GM12873 (cell line): ENCODE data around the gene PRKCZ.

Experiments
- TF ChIP-seq, protein P1 (sequence below): IDR thresholded peaks from 2 replicates; pipeline ENCODE4 v1.5.1; 2012; ENCODE audit warnings: low read depth, mild to moderate bottlenecking, moderate library complexity, low read length, control low read depth; ENCODE audit not compliant: insufficient read depth; ENCODE audit errors: missing control alignments

Gene PRKCZ

DNA sequence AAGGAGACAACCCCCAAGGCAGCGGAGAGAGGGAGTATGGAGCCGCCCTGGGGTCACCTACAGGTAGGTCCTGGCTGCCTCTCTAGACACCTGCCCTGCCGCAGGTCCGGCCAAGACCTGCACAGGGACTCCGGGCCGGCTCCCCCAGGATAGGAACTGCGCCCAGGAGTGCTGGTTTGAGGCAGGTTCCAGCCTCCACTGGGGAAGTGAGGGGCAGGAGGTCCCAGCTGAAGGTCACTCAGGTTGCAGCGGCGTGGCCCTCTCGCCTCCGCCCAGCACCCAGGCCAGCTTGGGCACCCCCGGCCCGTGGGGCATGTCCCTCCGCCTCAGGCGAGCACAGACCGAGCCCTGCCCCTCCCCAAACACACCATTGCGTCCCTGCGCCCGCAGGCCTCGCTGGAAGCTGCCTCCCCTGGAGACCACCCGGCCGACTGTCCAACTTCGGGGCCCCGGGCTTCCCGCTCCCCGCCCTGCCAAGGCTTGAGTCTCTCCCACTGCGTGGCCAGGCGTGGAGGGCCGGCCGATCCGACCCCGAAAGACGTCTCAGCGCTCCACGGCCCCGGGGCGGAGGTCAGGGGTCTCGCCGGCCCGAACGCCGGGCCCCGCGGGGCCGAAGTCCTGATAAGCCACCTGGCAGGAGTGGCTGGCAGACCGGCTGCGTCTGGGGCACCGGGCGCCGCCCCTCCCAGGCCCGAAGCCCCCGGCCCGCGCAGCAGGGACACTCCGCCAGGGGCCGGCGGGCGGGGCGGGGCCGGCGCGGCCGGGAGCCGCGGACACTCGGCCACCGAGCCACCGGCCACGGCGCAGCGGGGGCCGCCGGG, 176.5 kb downstream of the PRKCZ start:
- TF ChIP-seq, protein P1, sequence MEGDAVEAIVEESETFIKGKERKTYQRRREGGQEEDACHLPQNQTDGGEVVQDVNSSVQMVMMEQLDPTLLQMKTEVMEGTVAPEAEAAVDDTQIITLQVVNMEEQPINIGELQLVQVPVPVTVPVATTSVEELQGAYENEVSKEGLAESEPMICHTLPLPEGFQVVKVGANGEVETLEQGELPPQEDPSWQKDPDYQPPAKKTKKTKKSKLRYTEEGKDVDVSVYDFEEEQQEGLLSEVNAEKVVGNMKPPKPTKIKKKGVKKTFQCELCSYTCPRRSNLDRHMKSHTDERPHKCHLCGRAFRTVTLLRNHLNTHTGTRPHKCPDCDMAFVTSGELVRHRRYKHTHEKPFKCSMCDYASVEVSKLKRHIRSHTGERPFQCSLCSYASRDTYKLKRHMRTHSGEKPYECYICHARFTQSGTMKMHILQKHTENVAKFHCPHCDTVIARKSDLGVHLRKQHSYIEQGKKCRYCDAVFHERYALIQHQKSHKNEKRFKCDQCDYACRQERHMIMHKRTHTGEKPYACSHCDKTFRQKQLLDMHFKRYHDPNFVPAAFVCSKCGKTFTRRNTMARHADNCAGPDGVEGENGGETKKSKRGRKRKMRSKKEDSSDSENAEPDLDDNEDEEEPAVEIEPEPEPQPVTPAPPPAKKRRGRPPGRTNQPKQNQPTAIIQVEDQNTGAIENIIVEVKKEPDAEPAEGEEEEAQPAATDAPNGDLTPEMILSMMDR = no peak

DNA sequence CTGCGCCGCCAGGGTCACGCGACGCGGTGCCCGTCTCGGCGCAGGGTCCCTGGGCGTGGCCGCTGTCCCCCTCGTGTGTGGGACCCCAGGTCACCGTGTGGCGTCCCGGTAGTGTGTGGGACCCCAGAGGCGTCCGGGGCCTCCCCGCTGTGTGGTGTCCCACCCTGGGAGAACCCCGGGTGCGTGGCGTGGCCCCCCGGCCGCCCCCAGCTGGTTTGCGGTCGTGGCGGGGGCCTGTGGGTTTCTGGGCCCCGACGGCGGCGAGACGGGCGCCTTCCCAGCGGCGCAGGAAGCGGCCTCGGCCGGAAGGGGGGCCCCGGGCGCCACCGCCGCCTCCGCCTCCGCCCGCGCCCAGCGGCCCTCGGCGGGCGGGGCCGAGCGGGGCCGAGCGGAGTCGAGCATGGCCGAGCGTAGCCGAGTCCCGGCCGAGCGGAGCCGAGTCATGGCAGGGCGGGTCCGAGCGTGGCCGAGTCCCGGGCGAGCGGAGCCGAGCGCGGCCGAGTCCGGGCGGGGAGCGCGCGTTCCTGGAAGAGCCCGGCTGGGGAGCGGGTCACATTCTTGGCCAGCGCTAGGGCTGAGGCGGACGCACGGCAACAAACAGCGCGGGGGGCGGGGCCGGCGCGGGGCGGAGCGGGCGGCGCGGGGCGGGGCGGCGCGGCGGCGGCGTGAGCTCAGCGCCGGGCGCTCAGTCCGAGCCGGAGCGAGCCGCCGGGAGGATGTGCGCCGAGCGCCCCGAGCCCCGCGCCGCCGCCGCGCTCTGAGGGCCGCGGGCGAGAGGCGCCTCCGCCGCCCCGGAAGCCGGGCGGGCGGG, 177.3 kb downstream of the PRKCZ start:
- TF ChIP-seq, protein P1 = no peak

DNA sequence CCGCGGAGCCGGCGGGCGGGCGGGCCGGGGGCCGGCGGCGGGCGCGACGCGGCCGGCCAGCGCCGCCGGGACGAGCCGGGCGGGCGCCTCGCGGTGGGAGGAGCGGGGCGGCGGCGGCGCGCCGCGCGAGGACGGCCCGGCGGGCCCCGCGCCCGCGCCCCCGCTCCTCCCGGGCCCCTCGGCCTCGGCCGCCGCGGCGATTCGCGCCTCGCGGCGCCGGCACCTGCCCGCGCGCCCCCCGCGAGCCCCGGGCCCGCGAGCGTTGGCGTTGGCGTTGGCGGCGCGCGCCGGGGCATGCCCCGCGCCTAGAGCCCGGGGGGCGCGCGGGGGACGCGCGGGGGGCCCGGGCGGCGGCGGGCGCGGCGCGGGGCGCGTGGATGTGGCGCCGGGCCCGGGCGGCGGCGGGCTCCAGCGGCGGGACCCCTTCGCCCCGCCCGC, 178.0 kb downstream of the PRKCZ start, which contains the start of gene SKI:
Gene SKI (plus strand): TSS at position 163 of the 438 bp plus-strand sequence. CDS start 448 bp downstream, outside the sequence.
- TF ChIP-seq, protein P1 = no peak

DNA sequence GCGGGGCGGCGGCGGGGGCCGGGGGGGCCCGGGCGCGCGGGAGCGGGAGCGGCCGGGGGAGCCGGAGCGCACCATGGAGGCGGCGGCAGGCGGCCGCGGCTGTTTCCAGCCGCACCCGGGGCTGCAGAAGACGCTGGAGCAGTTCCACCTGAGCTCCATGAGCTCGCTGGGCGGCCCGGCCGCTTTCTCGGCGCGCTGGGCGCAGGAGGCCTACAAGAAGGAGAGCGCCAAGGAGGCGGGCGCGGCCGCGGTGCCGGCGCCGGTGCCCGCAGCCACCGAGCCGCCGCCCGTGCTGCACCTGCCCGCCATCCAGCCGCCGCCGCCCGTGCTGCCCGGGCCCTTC, 178.5 kb downstream of the PRKCZ start:
- TF ChIP-seq, protein P1 = no peak

DNA sequence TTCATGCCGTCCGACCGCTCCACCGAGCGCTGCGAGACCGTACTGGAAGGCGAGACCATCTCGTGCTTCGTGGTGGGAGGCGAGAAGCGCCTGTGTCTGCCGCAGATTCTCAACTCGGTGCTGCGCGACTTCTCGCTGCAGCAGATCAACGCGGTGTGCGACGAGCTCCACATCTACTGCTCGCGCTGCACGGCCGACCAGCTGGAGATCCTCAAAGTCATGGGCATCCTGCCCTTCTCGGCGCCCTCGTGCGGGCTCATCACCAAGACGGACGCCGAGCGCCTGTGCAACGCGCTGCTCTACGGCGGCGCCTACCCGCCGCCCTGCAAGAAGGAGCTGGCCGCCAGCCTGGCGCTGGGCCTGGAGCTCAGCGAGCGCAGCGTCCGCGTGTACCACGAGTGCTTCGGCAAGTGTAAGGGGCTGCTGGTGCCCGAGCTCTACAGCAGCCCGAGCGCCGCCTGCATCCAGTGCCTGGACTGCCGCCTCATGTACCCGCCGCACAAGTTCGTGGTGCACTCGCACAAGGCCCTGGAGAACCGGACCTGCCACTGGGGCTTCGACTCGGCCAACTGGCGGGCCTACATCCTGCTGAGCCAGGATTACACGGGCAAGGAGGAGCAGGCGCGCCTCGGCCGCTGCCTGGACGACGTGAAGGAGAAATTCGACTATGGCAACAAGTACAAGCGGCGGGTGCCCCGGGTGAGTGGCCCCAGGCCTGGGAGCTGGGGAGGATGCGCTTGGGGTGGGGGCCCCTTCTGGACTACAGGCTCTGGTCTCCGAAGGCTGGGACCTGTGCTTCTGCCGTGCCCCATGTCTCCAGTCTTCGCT, 179.0 kb downstream of the PRKCZ start:
- TF ChIP-seq, protein P1 = no peak

DNA sequence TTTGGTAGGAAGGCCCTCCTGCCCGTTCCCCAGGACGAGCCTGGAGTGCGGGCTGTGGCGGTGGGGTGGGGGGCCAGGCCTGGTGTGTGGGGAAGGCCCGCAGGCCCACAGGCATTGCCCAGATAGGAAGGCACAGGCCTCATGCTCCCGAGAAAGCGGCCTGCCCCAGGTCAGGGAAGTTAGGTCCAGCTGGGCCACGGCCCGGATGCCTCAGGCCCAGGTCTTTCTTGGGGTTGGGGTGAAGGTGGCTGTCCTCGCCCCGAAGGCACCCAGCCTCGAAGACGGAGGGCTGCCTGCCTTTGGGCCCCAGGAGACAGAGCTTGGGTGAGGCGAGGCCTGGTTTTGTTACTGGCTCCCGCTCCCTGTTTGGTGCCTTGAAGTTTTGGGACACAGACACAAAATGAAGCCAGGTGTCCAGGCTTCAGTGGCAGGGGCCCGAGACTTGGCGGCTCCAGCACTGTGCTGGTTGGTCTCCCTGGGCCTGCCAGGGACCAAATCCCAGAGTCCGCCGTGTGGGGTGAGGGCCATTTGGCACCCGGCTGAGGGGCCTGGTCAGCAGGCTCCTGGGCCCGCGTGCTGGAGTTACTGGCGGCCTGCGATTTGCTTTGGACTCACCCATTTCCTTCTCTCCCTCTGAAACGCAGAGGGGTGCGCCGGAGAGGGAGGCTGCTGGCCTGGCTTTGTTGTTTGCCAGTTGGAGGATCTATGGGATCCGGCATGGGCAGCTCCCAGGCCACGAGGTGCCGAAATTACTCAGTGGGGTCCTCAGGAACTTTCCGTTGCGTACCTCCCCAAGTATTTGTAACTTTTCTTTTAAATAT, 179.9 kb downstream of the PRKCZ start:
- TF ChIP-seq, protein P1 = no peak
